HG02938 (cell line): ENCODE data around the gene ZNF384.
"Not testable (repeated sequence)": the region's sequence is repeated elsewhere in the genome, so short reads cannot be mapped to it uniquely, and the experiment has no call there.

ENCODE experiments used
- ATAC-seq: cut with Tn5 transposase; IDR thresholded peaks from one replicate; pipeline ENCODE4 v1.9.1; 2021; ENCODE audit warnings: mild to moderate bottlenecking, moderate library complexity; ENCODE audit not compliant: unreplicated experiment

The ZNF384 gene

DNA sequence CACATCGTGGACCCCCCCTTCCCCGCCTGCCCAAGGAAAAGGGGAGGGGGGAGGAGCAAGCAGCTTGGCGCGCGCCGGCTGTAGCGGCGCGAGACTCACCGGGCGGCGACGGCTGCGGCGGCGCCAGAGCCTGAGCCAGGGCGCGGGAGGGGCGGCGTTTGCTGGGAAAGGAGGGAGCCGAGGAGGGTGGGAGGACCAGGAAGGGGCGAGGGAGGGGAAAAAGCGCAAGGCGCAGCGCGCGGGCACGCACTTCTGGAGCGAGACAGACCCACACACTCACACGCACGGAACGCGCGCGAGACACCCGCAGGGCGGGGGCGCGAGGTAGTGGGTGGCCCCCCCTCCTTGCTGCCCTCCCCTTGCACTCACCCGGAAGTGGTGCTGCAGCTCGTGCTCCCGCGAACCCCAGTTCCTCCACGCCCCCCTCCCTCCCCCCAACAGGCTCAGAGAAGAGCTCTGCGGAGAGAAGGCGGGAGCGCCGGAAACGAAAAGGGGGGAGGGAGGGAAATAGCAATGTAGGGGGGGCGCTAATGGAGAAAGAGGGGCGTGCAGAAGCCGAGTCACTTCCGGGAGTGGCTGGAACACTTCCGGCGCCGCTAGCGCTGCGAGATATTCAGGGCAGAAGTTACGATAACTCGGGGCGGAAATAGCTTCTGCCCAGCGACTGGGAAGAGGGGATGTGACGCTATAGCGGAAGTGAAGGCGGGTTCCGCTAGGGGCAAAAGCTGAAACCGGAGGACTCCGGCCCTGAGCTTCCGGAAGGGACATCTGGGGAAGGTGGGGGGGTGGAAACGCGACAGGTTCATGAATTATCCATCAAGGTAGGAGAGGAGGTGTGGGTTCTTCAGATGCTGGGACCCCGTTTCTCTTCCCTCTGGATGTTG is at the start of gene ZNF384:
Gene ZNF384, minus strand, starts transcription at position 377 of the 884 bp plus-strand sequence. CDS start 9,855 bp downstream, outside the sequence.
- peak; percentile 87 for ATAC-seq

DNA sequence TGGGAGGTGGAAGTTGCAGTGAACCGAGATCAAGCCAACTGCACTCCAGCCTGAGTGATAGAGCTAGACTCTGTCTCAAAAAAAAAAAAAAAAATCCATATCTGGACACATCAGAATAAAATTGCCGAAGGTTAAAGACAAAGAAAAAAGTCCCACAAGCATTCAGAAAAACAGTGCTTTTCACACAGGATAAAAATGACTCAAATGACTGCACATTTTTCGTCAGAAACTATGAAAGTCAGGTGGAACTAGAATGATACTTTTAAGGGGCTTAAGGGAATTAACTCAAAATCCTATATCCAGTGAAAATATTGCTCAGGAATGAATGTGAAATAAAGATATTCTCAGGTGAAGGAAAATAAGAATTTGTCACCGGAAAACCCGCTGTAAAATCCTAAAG is 47.6 kb upstream of the ZNF384 start:
- ATAC-seq, result no peak

DNA sequence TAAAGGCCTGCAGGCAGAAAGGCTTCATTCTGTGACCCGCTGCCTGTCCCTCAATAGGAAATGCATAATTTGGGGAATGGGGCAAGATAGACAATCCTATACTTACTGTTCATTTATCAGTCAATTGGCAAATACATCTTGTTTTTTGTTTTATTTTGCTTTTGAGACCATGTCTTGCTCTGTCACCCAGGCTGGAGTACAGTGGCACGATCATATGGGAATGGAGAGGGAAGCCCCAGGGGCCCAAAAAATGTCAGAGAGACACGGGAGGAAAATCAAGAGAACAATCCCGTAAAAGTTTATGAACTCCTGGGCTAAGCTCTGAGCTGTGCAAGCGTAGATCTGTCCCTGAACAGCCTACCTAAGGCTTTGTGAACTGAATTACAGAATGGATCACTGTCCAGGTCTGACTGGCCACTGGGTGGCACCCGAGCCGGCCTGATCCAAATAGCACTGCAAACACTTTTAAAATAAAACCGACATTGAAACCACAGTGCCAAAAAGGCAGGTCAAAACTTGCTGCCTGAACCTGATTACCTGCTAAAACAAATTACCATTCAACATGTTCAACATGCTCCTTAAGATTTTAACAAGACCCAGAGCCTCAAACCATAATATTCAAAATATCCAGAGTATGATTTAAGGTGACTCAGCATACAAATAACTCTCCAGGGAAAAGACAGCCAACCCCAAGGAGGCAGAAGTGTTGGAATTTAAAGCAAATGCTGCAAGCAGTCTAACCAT is 46.4 kb upstream of the ZNF384 start:
- no peak for ATAC-seq

DNA sequence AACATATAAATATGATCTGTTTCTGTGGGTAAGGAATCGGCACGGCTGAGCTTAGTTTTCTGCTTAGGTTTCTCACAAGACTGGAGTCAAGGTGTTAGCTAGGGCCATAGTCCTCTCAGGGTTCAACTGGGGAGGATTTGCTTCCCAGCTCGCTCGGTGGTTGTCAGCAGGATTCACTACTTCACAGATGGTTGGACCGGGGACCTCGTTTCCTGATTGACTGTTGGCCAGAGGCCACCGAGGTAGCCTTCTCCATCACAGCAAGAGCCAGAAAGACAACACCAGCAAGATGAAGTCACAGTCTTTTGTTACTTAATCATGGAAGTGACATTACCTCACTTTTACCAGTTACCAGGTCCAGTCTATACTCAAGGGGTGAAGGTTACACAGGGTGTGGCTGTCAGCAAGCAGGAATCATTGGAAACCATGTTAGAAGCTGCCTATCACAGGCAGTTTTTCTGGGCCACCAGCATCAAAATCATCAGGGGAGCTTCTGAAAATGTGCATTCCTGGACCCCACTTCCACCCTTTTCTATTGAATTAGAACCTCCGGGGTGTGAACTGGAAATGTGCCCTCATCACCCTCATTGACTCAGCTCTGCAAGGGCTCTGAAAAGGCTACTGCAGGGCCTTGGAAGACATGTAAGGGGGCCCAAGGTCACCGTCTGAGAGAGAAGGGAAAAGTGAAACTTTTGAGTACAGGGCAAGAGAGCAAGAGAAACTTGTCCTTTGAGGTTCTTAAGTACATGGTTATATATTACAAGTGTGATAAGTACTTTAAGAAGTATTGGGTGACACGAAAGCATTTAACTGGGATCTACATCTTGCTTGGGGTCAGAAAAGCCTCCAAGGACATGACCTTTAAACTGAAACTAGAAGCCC is 45.6 kb upstream of the ZNF384 start:
- no peak for ATAC-seq

DNA sequence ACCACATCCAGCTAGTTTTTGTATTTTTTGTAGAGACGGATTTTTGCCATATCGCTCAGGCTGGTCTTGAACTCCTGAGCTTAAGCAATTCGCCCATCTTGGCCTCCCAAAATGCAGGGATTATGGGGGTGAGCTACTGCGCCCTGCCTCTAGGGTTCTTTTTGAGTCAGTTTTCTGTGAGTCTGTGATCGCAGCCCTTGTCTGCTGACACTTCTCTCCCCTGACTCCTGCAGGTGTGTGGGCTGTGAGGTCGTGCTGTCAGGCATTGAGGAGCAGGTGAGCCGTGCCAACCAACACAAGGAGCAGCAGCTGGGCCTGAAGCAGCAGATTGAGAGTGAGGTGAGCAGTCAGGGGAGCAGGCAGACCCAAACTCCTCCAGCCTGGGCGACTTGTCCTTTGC is 41.0 kb upstream of the ZNF384 start:
- no peak for ATAC-seq

DNA sequence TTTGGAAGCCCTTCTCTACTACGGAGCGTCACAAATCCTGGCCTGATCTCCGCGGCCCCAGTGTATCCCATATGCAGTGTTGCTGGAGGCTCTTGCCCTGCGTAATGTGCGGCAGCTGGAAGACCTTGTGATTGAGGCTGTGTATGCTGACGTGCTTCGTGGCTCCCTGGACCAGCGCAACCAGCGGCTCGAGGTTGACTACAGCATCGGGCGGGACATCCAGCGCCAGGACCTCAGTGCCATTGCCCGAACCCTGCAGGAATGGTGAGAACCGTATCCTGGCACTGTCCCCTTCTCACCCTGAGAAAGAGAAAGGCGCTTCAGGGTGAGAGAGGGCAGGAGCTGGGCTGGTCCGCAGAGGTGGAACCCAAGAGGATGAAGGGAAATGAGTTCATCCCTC is 40.0 kb upstream of the ZNF384 start:
- ATAC-seq, result no peak

DNA sequence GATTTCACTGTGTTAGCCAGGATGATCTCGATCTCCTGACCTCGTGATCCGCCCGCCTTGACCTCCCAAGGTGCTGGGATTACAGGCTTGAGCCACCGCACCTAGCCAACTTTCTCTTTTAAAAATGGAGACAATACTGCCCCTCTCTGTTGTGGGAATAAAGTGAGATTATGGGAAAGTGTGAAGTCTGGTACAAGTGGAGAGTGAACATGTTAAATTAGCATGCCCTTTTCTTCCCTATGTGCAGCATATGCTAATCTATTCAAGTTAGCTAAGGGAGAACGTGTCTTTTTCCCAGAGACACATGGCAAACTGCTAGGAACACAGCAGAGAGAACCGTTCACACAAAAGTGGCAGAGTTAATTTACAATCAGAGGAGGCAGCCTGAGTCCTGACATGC is 36.2 kb upstream of the ZNF384 start:
- no peak for ATAC-seq

DNA sequence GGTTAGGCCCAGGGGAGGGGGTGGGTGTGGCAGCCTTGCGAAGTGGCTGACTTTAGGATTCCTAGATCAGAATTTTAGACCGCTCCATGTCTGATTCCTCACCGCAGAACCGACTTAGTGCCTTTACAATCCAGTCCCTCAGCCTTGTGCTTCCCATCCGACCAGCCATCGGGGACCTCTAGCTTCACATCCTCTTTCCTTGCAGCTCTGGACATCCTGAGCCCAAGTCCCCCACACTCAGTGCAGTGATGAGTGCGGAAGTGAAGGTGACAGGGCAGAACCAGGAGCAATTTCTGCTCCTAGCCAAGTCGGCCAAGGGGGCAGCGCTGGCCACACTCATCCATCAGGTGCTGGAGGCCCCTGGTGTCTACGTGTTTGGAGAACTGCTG is 35.2 kb upstream of the ZNF384 start:
- ATAC-seq, result peak; percentile 23

DNA sequence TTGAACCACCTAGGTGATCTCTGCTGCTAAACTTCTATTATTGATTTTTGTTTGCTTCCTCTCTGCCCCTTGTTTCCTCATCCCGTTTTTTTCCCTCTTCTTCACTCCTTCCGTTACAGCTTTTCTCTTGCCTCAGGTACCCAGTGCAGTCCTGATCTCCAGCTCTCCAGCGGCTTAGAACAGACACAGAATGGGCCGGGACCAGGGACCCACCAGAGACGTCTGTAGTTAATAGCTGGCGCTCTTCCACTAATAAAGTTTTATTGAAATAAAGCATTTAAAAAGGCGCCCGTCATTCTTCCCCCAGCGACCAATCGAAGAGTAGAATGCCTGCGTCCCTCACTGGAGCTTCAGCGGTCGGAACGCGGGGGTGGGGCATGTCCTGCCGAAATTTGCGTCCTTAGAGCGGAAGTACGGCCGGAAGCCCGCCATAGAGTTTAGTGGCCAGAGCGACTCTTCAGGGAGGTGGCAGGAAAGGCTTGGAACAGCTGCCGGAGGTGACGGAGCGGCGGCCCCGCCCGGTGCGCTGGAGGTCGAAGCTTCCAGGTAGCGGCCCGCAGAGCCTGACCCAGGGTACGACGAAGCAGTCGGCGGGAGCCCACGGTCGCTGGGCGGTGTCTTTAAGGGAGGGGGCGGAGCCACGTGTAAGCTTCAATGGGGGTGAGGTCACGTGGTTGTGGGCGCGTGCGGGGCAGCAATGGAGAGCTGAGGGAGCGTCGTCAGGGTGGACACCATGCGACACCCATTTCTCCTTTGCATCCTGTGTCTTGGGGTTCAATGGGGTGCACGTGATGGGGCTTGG is 34.6 kb upstream of the ZNF384 start, which contains the start of gene COPS7A:
Gene COPS7A, plus strand, starts transcription at position 440 of the 802 bp plus-strand sequence. CDS start 611 bp downstream, outside the sequence.
- peak; percentile 88 for ATAC-seq

DNA sequence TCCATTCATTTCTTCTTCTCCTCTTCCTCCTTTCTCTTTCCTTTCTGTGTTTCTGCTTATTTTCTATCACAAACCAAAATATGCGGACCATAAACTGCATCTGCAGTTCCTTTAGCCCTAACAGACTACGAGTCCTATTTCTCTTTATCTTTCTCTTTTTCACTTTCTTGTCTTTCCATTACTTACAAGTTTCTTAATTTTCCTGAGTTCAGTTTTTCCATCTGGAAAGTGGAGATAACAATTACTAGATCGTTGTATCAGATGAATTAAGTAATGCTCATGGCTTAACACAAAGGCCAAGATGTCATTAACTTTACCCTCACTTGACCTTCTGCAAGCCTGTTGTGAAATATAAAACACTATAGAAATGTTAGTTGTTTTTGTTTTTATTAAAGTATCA is 33.7 kb upstream of the ZNF384 start:
- no peak for ATAC-seq

DNA sequence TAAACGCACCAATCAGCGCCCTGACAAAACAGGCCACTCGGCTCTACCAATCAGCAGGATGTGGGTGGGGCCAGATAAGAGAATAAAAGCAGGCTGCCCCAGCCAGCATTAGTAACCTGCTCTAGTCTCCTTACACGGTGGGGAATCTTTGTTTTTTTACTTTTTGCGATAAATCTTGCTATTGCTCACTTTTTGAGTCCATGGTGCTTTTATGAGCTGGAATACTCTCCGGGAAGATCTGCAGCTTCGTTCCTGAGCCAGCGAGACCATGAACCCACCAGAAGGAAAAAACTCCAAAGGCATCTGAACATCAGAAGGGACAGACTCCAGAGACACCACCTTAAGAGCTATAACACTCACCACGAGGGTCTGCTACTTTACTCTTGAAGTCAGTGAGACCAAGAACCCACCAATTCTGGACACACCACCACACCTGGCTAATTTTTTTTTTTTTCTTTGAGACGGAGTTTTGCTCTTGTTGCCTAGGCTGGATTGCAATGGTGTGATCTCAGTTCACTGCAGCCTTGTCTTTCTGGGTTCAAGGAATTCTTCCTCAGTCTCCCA is 27.8 kb upstream of the ZNF384 start:
- ATAC-seq, result no peak

DNA sequence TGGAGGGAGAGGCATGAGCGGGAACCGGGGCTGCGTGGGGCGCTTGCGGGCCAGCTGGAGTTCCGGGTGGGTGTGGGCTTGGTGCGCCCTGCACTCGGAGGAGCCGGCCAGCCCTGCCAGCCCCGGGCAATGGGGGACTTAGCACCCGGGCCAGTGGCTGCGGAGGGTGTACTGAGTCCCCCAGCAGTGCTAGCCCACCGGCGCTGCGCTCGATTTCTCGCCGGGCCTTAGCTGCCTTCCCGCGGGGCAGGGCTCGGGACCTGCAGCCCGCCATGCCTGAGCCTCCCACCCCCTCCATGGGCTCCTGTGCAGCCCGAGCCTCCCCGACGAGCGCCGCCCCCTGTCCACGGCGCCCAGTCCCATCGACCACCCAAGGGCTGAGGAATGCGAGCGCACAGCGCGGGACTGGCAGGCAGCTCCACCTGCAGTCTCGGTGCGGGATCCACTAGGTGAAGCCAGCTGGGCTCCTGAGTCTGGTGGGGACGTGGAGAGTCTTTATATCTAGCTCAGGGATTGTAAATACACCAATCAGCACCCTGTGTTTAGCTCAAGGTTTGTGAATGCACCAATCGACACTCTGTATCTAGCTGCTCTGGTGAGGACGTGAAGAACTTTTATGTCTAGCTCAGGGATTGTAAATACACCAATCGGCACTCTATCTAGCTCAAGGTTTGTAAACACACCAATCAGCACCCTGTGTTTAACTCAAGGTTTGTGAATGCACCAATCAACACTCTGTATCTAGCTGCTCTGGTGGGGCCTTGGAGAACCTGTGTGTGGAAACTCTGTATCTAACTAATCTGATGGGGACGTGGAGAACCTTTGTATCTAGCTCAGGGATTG is 27.1 kb upstream of the ZNF384 start:
- ATAC-seq, result not testable (repeated sequence)

DNA sequence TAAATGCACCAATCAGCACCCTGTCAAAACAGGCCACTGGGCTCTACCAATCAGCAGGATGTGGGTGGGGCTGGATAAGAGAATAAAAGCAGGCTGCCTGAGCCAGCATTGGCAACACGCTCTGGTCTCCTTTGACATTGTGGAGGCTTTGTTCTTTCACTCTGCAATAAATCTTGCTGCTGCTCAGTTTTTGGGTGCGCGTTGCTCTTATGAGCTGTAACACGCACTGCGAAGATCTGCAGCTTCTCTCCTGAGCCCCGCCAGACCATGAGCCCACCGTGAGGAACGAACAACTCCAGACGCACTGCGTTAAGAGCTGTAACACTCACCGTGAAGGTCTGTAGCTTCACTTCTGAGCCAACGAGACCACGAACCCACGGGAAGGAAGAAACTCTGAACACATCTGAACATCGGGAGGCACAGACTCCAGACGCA is 19.8 kb upstream of the ZNF384 start:
- no peak for ATAC-seq

DNA sequence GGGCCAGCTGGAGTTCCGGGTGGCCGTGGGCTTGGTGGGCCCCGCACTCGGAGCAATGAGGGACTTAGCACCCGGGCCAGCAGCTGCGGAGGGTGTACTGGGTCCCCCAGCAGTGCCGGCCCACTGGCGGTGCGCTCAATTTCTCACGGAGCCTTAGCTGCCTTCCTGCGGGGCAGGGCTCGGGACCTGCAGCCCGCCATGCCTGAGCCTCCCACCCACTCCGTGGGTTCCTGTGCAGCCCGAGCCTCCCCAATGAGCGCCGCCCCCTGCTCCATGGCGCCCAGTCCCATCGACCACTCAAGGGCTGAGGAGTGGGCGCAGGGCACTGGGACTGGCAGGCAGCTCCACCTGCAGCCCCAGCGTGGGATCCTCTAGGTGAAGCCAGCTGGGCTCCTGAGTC is 19.2 kb upstream of the ZNF384 start:
- not testable (repeated sequence) for ATAC-seq

DNA sequence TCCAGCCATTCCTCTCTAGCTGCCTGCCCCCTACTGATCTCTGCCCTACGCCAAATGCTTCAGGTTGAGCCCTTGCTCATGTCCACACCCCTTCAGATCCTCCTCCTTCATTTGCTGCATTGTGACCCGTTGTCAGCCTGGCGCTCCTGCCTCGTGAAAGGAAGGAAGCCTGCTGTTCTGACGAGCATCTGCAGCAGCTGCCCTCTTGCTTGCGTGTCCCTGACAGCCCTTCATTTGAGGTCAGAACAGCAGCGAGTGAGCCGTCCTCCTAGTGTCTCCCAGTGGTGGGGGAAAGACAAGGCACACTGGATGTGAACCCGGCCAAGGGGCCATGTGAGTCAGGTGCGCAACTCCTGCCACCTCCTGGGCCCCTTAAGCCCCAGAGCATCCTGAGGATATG is 14.5 kb upstream of the ZNF384 start:
- no peak for ATAC-seq

DNA sequence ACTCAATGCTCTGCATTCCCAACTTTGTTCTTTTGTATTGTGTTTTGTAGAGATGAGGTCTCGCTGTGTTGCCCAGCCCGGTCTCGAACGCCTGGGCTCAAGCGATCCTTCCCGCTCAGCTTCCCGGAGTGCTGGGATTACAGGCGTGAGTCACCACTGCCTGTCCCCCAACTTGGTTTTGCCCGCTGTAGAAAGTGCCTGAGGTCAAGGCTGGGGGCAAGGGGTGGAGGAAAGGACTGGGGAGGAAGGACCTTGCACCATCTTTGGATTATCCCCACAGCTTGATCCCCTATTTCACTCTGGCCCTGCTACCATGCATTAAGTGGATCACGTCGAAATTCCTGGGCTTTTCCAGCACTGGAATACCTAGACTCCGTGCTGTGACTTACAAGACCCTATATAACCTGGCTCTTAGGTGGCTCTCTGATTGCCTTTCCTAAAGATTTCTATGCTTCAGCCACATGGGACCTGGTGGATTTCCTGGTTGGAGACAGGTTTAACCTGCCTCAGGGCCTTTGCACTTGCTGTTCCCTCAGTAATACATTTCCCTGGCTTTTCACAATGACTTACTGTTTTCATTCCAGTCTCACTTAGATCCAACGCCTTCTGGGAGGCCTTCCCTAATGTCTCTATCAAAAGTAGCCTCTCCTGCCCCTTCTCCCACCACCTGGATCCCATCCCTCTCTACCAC is 12.0 kb upstream of the ZNF384 start:
- no peak for ATAC-seq

DNA sequence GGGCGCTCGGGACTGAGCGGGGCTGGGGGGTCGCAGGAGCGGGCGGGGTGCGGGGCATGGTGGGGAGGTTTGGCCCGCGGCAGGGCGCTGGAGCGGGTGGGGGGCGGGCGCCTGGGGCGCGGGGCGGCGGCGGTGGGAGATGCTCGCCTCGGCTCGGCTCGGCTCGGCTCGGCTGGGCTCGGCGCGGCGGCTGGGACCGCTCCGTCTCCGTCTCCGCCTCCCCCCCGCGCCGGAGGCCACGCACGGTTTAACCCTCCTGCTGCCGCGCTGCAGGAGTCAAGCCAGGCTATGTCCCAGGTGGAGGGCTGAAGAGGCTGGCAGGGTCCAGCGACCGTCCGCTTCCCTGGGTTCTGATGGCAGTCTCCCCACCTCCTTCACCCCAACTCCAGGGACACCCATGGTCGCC is 11.5 kb upstream of the ZNF384 start, which contains the start of gene PIANP:
Gene PIANP, minus strand, starts transcription at position 170 of the 406 bp plus-strand sequence. CDS start 2,754 bp downstream, outside the sequence.
- no peak for ATAC-seq

DNA sequence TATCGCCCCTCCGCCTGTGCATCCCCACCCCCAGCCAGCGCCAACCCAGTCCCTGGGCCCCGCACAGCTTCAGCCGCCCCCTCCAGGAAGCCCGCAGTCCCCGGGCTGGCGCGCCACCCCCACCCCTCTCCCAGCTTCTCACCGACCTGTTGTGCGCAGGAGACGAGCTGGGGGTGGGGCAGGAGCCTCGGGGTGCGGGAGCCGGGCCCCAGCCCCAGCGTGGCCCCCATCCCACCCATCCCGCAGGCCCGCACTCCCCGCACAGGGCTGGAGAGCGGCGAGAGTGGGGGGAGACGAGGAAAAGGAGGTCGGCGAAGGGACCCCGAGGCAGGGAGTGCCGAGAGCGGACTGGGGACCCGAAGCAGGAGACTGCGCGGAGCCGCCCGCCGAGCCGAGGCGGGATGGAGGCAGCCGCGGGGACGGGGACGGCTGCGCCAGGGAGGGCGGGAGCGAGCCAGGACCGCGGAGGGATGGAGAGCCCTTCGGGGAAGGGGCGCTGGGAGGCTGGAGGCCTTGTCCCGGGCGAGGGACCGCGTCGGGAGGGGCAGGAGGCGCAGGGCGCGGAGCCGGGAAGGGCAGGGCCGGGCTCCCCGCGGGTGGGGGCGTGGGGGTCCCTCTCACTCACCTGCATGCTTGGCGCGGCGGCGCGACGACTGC is 10.9 kb upstream of the ZNF384 start:
- ATAC-seq, result no peak
